Tibial nerve (tissue), 4 donors: ENCODE measurements around the gene SYNRG.

Experiments used
- EP300 ChIP-seq, 2 donors: sonication (generic); formaldehyde crosslinking; IDR thresholded peaks; one replicate each; pipeline ENCODE4 v1.6.1; 2017; ENCODE audit warnings: antibody characterized with exemption in 2 of 2, mild to moderate bottlenecking in 1 of 2
- TF ChIP-seq, protein P1 (sequence below), 5 experiments: fragments of 200-600 bp in 3 of 5; fragments of 450-650 bp in 2 of 5; sonication (generic) in 3 of 5; IDR thresholded peaks; one replicate each; pipeline ENCODE4 v1.5.1; 2016 to 2019; ENCODE audit warnings: antibody characterized with exemption in 5 of 5, mild to moderate bottlenecking in 3 of 5, moderate library complexity in 2 of 5

DNA sequence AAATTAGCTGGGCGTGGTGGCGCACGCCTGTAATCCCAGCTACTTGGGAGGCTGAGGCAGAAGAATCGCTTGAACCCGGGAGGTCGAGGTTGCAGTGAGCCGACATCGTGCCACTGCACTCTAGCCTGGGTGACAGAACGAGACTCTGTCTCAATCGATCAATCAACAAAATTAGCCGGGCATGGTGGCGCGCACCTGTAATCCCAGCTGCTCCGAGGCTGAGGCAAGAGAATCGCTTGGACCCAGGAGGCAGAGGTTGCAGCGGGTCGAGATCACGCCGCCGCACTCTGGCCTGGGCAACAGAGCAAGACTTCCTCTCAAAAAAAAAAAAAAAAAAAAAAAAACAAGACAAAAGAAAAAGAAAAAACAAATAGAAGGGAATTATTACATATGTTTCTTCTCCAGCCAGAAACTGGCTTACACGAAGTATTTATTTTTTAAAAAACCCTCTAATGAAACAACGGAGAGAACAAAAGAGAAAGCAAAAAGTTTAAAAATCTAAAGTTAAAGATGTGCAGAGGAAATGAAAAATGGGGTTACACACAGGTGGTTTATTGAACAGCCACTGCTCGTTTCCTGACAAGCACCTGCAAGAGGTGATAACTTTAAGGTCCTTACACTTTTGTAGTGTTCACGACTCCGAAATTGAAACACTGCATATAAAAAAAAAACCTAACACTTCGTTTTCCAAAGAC is 1.4 kb downstream of the SYNRG start:
- TF ChIP-seq, protein P1, sequence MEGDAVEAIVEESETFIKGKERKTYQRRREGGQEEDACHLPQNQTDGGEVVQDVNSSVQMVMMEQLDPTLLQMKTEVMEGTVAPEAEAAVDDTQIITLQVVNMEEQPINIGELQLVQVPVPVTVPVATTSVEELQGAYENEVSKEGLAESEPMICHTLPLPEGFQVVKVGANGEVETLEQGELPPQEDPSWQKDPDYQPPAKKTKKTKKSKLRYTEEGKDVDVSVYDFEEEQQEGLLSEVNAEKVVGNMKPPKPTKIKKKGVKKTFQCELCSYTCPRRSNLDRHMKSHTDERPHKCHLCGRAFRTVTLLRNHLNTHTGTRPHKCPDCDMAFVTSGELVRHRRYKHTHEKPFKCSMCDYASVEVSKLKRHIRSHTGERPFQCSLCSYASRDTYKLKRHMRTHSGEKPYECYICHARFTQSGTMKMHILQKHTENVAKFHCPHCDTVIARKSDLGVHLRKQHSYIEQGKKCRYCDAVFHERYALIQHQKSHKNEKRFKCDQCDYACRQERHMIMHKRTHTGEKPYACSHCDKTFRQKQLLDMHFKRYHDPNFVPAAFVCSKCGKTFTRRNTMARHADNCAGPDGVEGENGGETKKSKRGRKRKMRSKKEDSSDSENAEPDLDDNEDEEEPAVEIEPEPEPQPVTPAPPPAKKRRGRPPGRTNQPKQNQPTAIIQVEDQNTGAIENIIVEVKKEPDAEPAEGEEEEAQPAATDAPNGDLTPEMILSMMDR (IDR thresholded peaks at IDR 0.05): no peak
- TF ChIP-seq EP300 (IDR thresholded peaks at IDR 0.05): no peak
